Activated CD4-positive, alpha-beta T cell treated with anti-CD3 and anti-CD28 coated beads, Interleukin-2, amount 50 U/mL, for 48 hours (primary cell): ENCODE data around the gene NUMA1.
A peak's percentile ranks its signal among the peaks of the same experiment; 100 is the strongest.

Experiments used
- DNase-seq, 2 experiments: peaks; one replicate each; pipeline ENCODE4 v3.0.0-alpha.2; 2020

The NUMA1 gene

DNA sequence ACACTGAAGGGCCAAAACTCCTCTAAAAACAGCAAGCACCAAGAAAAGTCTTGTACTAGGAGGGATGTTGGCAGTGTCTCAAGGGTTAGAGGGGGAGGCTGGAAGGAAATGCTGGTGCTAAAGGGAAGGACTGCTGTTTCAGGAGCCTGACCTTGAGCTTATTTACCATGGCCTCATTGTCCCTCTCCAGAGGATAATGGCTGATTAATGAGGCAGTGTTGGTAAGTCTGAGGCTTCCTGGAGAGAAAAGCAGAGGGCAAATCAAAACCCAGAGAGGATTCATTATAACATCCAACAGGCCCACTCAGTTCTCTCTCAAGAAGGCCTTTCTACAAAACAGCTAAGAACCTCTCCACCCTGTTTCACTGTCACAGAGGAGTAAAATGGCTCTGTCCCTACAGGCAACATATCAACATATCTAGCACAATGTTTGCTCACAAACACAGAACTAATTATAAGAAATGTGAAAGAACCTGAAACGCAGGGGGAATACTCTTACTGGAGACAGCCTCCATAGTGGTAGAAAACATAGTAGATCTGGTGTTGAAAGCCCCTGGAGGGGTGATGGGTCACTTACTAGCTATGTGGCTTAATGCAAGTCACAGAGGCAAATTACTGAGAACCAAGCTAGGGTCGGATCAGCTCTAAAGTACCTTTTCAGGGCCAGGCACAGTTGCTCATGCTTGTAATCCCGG, 31.4 kb downstream of the NUMA1 start:
- no peak for DNase-seq

DNA sequence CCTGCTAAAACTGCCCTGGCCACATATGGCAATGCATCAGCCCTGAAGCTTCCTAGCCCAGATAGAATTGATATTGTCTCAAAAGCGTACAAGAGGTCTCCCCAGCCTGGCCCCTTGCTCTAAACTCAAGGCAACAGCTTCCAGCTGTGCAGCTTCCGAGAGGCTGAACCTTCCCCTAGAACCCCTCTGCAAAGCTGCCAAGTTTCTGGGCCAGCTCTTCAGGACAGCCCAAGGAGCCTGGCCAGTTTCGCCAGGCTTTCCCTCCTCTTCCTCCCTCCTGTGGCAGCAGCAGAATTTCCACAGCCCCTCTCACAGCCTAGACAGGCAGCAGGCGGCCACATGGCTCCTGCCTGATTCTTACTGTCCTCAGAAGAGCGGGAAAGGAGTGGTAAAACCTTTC, 34.5 kb downstream of the NUMA1 start:
- DNase-seq = no peak

DNA sequence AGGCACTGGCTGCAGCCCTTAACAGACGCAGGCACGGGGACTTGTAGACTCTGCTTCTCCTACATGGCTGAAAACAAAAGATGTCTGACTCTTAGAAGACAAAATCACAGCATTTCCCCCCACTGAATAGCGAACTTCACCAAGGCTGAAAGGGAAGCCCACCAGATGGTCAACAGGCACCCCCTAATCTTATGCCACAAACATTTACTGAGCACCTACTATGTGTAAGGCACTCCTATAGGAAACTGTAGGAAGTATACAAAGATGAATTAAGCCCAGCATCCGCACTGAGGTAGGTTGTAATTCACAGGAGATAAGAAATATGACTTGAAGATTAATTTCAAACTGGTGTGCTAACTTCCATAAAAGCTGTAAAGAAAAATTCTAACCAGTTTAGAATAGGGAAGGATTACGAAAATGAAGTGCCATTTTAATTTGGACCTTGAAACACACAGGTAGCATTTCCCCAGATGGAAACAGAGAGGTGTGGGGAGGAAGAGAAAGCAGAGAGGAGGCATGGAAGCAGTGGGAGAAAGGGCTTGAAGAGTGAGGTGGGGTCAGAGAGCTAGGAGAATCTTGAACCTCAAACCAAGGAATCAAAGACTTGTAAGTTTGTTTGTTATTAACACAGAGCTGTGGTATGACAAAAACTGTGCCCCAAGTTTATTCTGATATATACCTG, 38.1 kb downstream of the NUMA1 start:
- no peak for DNase-seq

DNA sequence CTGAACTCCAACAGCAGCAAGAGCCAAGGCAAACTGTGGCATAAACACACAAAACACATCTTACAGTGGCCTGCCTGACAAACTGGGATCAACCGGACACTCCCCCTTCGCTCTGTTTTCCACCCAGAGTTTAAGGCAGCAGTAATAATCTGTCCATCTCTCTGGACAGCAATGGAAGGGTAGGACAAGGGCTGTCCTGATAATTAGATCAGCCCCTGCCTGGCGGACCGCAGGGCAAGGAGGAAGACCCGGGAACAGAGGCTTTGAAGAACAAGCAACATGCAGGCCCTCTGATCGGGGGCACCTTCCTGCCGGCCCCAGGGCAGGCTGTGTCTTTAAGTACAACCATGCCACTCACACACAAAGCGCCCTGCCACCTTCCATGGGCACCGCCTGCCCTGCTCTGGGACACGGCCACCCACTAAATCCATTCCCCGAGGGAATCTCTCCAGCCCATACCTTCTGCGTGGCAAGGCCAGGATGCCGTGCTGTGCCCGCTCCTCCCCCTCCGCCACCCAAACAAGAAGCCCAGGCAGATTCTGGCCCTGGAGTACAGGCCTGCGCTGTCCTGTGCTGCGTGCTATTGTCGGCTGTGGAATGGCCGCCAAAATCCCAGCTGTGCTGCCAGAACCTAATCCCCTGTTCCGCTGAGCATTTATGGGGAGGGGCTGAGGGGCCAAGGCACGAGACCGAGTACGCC, 38.8 kb downstream of the NUMA1 start:
- peak; percentile 39 to 52 for DNase-seq

DNA sequence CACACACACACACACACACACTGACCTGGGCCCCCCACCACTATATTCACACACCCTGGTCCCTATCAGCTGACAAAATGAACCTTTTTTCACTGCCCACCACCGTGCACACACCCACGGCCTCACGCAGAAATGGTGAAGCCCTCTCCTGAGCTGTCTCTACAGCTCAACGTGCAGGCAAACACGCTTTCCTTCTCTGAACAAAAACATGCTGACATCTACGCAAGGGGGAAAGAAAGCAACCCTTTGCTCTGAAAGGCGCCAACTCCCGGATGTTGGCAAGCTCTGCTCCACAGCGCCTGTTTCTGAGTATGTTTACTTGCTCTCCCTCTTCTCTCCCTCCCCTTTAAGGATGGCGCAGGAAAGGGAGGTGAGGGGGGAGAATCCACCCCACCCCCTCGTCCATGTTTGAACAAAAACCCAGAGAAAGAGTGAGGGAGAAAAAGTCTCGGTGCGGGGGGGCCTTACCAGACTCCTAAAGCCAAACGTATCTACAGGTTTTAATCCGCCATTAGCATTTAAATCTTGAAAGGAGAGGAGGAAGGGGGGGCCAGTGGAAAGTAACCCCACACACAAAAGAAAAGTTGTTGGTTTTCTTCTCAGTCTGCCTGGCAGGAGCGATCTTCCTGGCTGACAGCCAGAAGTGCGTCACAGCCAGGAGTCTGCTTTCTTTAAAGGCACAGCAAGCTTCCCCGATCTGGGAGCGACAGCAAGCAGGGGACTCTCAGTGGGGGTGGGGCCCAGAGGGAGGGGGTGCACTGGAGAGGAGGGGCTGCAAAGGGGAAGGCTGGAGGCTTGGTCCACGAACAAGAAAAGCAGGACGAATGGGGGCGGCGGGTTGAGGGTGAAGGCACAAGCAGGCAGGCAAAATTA, 39.6 kb downstream of the NUMA1 start:
- DNase-seq = peak; percentile 79 to 82

DNA sequence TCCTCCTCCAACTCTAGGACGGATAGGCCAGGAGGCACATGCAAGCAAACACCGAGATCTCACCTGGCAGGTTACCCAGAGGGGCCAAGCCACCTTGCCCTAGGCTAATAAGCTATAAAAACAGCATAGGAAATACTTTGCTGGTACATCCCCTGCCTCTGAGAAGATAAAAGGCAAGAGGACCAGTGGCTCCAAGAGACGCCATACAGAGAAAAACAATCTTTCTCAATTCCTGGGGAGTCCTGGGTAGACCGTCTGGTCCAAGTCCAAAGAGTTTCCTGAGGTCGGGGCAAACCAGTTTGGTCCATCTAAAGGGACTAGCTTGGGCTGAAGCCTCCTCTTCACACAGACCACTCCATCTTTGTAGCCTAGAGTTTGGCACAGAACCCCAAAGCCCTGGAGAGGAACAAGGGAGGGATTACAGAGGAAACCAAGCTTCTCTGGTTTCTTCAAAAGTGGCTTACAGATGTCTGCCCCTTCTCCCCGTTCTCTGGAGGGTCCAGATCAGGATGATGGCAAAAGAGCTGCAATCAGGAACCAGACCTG, 40.4 kb downstream of the NUMA1 start:
- DNase-seq = no peak

DNA sequence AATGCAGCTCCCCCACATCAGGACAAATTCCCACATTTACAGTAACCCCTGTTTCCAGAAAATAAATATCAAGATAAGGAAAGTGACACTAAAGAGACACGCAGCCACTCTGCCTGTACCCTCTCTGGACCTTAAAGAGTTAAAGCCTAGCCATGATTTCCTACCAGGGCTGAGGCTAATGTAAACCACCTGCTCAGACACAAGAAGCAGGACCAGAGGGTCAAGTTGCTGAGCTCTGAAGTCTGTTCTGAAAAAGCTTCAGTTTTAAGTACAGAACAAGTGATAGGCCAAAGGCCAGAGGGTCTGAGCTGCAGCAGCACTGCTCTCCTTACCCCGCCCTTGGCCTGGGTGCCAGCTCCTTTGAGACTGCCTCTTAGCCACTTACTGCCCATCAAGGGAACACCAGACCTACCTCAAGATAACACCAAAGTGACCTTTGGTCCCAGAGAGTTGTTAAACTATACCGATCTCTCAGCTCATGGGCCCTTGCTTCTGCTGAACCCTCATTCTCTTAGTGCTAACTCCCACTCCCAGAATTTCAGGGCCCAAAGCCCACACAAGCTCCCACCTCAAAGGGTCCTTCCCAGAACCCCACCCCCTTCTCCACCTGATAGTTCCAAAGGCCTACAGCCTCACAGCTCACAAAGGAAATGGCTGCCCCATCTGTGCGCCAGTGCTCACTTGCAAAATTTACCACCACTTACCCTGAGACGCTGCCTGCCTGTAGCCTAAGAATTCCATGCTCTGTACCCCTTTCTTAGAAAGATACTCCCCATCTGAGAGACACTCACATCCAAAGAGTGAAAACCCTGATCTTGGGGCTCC, 41.1 kb downstream of the NUMA1 start:
- no peak for DNase-seq

DNA sequence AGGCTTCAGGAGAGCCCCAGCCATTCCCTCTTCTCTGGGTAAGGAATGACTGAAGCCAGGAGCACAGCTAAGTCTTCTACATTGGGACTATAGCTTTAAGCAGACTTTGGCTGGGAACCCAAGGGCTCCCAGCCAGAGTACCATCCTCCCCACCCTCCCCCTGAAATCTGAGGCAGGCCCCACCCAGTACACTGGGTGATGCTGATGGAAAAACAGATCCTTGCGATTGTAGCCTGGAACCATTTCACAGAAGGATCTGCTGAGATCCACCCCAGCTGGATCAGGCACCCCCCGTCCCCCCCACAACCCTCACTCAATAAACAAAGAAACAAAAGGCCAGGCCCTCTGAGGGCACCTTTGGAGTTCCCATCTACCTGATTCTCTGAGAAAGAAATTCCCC, 41.9 kb downstream of the NUMA1 start:
- no peak for DNase-seq

DNA sequence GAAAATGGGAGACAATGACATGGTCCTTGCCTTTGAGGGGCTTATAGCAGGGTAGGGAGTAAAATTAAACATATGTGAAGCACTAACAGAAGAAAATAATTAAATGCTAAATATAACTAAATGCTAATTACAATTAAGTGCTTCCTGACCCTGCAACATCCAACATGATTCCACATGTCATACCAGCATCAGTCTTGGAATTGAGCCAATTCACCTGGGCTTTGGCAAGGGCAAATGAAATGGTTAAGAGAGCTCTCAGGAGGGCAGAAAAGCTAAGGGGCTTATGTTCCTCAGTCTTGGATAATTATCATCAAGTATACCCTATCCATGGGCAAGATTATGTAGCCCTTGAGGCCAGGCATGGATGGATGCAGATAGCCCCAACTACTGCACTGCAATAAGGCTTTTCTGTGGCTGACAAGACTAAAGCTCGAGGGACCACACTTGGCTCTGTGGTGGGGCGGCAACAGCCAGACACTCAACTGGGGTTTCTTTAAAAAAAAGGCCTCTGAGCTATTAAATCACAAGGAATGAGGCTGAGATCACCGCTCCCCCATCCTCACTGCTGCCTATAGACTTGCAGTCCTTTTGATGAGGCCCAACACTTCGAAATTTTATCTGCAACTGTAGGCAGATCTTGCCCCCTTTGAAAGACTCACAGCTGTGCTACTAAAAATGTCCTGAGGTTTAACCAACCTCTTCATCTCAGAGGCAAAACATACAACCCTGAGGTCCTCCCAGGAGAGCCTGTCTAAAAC, 42.6 kb downstream of the NUMA1 start:
- no peak for DNase-seq

DNA sequence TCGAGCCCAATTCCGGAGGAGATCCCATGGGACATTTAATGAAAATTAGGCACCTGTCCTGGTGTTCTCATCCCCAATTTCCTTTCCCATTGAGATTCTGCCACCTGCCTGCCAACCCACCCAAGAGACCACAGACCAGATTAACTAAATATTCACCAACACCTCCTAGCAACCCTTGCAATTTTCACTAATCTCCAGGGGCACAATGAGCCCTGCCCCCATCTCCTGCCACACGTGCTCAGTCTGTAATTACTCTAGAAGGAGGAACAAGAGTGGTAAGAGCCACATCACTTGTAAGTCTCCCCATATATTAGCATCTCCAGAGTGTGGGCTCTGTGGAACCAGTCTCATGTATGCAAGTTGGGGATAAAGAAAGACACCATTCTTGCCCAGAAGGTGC, 43.7 kb downstream of the NUMA1 start:
- DNase-seq = no peak

DNA sequence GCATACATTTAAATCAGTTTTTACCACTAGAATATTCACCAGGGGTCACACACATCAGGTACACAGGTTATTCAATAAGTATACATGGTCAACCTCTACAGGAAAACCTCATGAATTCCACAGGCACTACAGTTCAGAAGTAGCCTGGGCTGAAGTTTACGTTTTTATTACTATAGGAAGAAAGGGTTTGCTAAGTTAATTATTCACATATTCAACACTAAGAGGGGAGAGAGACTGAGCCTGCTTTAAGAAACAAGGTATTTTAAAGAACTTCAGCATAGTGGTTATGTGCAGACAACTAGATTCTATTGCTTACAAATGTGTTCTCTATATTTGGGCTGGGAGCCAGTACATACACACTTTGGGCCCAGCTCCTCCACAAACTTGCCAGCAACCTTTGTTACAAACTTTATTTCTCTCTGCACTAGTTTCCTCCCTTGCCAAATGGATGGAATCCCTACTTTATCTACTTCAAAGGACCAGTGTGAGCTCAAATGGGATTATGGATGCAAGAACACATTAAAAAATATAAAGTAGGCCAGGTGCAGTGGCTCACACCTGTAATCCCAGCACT, 49.8 kb downstream of the NUMA1 start:
- DNase-seq = no peak

DNA sequence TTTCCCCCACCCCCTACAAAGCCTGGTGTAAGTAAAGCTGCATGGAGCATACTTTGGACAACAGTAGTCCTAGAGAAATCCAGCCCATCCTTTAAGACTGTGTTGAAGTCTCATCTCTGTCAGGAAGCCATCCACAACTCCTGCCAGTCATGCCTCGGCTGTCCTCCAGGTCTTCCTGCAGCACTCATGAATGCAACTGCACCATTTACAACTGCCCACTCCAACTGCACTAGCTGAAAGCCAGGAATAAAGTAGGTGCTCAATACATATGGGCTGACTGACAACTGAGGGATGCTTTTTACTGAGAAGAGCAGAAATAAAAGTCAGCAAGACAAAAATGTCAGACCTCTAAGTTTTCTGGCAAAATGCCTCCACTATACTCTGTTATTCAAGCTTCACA, 54.3 kb downstream of the NUMA1 start:
- DNase-seq = no peak

DNA sequence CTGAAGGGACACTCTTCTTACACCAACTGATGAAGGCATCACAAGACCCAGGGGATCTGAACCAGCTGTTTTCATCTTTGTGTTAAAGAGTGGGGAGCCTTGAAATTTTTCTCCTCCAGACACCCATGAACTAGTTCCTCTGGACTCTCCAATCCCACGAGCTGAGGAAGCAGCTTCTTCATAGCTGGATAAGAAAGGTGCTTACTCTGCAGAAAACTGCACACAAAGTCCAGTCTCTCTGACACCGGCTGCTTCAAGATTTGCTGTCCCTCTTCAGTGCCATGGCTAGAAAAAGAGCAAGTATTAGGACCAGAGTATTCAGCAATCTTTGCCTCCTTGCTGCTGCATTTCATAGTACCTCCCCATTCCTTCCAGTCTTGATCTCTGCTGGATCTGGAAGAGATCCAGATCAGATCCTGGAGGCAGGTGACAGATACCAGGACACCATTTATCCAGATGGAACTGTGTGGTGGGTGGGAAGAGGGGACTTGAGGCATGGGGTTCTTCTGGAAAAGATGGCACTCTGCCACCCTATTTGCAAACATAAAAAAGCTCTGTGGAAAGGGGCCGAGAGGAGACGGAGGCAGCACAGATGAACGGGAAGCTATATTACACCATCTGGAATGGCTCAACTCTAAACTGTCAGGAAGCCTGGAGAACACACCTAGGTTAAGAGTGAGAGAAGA, 56.1 kb downstream of the NUMA1 start:
- DNase-seq = no peak

DNA sequence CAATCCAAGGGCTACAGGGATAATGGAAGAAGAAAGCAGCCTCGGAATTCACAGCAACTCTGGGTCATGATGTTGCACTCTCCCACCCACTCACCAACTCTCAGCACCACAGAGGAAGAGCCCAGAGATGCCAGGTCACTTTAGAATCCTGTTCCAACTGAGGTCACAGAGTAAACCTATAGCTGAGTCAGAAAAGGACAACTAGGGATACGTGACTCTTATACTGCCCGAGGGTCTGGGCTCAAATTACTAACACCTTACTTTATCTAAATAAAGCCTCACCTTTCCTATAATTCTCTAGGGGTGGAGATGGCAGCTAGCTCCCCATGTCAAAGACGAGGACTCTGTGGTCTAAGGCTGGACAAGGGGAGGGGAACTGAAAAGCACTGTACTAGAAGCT, 57.0 kb downstream of the NUMA1 start:
- no peak for DNase-seq

DNA sequence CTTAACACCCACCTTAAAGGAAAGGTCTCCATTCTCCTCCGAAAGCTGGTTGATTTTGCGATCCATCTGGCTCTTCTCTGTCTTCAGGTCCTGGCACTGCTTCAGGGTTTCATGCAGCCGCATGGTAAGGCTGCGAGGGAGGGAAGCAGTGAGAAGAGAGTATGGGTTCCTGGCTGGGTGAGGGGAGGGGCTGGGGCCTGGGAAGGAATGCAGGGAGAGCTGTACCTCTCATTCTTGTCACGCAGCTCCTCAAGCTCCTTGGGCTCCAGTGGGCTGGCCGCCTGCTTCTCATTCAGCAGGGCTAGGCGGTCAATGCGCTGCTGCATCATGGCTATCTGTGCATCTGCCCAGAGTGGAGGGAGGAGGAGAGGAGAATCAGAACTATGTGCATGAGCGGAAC, 62.2 kb downstream of the NUMA1 start:
- DNase-seq = no peak

DNA sequence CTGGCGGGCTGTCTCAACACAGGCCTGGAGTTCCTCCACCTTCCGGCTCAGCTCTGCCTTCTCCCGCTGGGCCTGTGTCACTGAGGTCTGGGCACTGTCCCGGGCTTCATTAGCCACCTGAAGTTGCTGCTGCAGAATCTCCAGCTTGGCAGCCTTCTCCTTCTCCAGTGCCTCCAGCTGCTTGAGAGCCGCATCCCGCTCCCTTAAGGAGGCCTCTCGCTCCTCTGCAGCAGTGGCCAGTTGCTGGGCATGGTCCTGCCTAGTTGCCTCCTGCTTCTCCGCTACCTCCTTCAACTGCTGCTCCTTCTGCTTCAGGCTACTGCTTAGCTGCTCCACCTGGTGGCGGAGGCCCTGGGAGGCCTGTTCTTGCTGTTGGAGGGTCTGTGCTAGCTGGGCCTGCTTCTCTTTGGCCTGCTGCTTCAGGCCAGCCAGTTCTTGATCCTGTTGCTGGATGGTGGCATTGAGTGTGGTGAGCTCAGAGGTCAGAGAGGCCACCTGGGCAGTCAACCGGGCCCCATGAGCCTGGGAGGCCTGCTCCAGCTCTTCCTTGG, 64.8 kb downstream of the NUMA1 start:
- DNase-seq = no peak

DNA sequence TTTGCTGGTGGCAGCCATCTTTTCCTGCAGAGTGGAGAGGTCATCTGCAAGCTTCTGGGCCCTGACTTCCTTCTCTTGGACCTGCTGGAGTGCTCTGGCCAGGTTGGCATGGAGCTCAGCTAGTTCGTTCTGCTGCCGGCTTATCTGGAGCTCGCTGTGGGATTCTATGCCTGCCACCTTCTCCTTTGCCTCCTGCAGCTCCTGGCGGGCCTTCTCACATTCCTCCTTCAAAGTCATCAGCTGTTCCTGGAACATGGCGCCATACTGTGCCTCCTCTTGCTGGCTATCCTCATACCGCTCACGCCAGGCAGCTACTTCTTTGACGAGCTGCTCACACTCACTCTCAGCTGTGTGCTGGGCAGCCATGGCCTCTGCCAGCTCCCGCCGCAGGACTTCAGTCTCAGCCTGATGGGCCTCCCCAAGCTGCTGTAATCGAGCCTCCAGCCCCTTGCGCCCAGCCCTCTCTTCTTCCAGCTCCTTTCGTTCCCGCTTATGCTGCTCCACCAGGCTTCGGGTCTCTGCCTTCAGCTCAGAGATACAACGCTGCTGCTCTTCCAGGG, 65.5 kb downstream of the NUMA1 start:
- DNase-seq = no peak

DNA sequence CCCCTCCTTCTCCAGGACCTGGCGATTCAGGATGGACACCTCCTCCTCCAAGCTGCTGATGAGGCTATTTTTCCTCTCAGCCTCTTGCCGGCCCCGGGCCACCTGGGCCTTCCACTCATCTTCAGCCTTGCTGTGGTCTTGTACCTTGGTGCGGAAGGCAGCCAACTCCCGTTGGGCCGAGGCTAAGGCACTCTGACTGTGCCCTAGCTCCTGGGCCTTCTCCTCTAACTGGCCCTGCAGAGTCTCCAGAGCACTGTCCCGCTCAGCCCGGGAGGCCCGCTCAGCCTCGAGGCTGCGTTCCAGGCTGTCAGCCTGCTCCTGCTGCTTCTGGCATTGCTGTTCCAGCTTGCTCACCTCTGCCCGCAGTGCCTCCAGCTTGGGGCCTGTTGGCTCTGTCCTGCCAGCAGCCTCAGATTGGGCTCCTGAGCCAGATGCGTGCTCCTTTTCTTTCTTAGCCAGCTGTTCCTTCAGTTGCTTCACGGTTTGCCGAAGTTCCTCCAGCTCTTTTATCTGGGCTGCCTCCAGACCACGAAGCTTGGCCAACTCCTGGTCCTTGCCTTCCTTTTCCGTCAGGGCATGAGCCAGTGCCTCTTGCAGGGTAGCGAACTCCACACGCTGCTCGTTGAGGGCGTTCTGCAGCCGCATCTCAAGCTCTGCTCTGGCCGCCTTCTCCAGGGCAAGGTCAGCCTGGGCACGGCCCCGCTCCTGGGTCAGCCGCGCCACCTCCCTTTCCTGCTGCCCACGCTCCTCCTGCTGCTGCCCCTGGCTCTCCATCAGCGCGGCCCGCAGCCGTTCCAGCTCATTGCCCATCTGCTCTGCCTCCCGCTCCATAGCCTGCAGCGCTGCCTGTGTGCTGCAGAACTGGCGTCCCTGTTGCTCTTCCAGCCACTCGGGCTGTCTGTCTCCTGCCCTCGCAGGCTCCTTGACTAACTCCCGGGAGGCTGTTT, 66.3 kb downstream of the NUMA1 start:
- no peak for DNase-seq
